ENCODE data around the gene HTR7. TPM values are rescaled to one million over a fixed set of nuclear protein-coding genes. Genes with fewer than 3 reads are reported as not detected.

HTR7 gene
- total and polyA plus RNA-seq, 2 experiments from 2014 or later: 0.23 to 1.8 TPM

DNA sequence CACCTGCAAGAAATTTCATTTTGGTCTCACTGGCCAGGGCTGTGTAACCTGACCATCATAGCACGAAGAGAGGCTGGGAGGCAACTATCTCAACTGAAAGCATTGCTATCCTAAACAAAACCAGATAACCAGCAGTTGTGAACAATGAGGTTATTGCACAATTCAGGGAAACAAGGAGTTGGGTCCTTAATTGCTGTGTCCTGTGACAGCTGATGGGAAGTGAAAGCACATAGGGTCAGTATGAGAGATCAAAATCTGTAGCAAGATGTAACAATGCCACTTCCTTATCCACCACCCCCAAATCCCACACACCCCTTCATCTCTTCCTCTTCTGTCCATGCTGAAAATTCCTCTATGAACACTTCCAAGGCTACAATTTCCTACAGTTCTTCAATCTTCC, 80.2 kb downstream of the HTR7 start:
- no peaks in the 10 kb centered on the region for H3K36me3 ChIP-seq (replicated peaks; ENCODE audit: insufficient read depth, low read depth)

DNA sequence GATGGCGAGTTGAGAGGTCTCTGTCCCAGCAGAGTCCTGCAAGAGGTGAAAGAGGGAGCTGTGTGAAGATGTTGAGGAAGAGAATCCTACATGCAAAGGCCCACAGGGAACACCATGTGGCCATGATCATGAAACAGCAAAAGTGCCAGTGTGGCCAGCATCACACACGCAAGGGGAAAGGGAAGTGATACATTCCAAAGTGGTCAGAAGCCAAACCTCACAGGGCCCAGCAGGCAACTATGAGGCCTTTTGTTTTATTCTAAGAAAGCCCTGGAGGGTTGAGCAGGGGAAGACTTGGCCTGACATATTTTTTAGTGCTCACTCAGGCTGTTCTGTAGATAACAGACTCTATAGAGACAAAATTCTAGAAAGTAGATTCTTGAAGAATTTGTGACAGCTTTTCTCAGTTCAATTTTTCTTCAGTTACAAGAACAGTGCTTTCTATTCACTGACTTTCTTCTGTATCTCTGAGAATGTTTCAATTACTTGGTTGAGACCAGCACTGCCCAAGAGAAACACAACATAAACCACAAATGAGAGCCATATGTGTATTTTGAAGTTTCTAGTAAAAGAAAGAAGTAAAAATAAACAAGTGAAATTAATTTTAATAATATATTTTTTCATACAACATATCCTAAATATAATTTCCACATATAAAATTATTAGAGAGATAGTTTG, 82.3 kb downstream of the HTR7 start:
- Histone ChIP-seq H3K4me3 (no peak overlapping the region), H3K27ac (no peak overlapping the region), H3K9me3 (ENCODE audit: low read depth) (no peaks in the 10 kb centered on the region), H3K79me2 (no peaks in the 10 kb centered on the region), H3K9me2 (replicated peaks; ENCODE audit: insufficient read depth) (no peaks in the 10 kb centered on the region), H3K27me3 (no peaks in the 10 kb centered on the region), H3K4me1 (ENCODE audit: insufficient read depth) (no peaks in the 10 kb centered on the region), H3K4me2 (no peak overlapping the region), H2AFZ (no peak overlapping the region), H3K36me3 (replicated peaks; ENCODE audit: insufficient read depth, low read depth) (no peaks in the 10 kb centered on the region), H4K20me1 (ENCODE audit: insufficient read depth, poor library complexity, severe bottlenecking) (no peaks in the 10 kb centered on the region)
- 68% methylated on average over 2 of the region's 2 CpGs for WGBS (ENCODE audit: low lambda C conversion rate, missing lambda C conversion rate)
- TF ChIP-seq, protein P1, sequence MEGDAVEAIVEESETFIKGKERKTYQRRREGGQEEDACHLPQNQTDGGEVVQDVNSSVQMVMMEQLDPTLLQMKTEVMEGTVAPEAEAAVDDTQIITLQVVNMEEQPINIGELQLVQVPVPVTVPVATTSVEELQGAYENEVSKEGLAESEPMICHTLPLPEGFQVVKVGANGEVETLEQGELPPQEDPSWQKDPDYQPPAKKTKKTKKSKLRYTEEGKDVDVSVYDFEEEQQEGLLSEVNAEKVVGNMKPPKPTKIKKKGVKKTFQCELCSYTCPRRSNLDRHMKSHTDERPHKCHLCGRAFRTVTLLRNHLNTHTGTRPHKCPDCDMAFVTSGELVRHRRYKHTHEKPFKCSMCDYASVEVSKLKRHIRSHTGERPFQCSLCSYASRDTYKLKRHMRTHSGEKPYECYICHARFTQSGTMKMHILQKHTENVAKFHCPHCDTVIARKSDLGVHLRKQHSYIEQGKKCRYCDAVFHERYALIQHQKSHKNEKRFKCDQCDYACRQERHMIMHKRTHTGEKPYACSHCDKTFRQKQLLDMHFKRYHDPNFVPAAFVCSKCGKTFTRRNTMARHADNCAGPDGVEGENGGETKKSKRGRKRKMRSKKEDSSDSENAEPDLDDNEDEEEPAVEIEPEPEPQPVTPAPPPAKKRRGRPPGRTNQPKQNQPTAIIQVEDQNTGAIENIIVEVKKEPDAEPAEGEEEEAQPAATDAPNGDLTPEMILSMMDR (IDR thresholded peaks at IDR 0.05; ENCODE audit: poor library complexity): no peak
- TF ChIP-seq EZH2 (IDR thresholded peaks at IDR 0.05; ENCODE audit: borderline replicate concordance) (no peak), EZH2phosphoT487 (IDR thresholded peaks at IDR 0.05; ENCODE audit: low read depth, severe bottlenecking, unreplicated experiment) (no peak)
- no peak for DNase-seq (ENCODE audit: low spot score)

More for the DNA sequence above, 80.2 kb downstream of the HTR7 start:
- Histone ChIP-seq H3K4me1 (ENCODE audit: insufficient read depth) (no peaks in the 10 kb centered on the region), H3K9me3 (ENCODE audit: low read depth) (no peaks in the 10 kb centered on the region), H3K79me2 (no peaks in the 10 kb centered on the region), H3K27ac (no peak overlapping the region), H3K9me2 (replicated peaks; ENCODE audit: insufficient read depth) (no peaks in the 10 kb centered on the region), H3K27me3 (no peaks in the 10 kb centered on the region), H3K4me3 (no peak overlapping the region), H4K20me1 (ENCODE audit: insufficient read depth, poor library complexity, severe bottlenecking) (no peaks in the 10 kb centered on the region), H2AFZ (no peak overlapping the region), H3K4me2 (no peak overlapping the region)
- 47% methylated on average over 1 of the region's 1 CpG for WGBS (ENCODE audit: low lambda C conversion rate, missing lambda C conversion rate)
- DNase-seq (ENCODE audit: low spot score): no peak
- TF ChIP-seq EZH2 (IDR thresholded peaks at IDR 0.05; ENCODE audit: borderline replicate concordance) (no peak), EZH2phosphoT487 (IDR thresholded peaks at IDR 0.05; ENCODE audit: low read depth, severe bottlenecking, unreplicated experiment) (no peak)
- TF ChIP-seq, protein P1 (IDR thresholded peaks at IDR 0.05; ENCODE audit: poor library complexity): no peak

DNA sequence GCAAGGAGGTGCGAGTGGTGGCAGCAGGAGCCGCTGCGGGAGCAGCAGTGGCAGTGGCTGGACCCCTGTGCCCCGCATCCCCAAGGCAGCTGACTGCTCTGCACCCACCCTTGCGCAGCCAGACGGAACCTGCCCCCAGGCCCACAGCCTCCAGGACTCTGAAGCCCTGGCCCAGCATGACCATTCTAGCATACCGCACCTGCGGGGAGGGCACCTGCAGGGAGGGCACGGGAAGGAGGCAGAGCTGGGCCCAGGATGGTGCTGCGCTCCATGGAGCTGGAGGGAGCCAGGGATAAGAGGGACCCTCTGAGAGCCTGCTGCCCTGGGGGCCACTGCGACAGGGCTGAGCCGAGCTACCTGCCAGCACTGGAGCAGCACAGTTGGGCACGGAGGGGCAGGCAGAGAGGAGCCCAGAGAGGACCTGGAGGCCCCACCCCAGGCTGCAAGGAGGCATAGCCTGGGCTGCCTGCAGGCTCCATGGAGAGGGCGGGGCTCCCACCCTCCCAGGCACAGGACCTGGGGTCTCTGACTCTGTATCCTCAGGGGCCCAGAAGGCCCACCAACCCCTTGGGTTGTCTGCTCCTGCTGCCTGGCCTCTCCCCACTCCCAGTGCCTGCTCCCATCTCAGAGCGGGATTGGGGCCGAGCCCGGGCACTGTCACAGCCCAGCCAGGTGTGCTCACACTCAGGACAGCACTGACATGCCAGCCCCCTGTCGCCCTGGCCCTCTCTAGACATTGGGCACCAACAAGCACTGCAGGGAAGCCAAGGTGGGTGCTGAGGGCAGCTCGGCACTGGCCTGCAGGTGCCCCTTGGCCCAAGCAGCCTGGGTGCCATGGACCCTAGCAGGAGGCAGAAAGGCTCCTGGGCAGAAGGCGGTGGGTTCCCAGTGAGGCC, 87.6 kb downstream of the HTR7 start:
- Histone ChIP-seq H3K4me3 (no peak overlapping the region), H3K4me1 (ENCODE audit: insufficient read depth) (no peaks in the 10 kb centered on the region), H4K20me1 (ENCODE audit: insufficient read depth, poor library complexity, severe bottlenecking) (no peaks in the 10 kb centered on the region), H3K9me2 (replicated peaks; ENCODE audit: insufficient read depth) (no peaks in the 10 kb centered on the region), H3K27me3 (no peaks in the 10 kb centered on the region), H3K9me3 (ENCODE audit: low read depth) (no peaks in the 10 kb centered on the region), H2AFZ (no peak overlapping the region), H3K4me2 (no peak overlapping the region), H3K79me2 (no peaks in the 10 kb centered on the region), H3K36me3 (replicated peaks; ENCODE audit: insufficient read depth, low read depth) (no peaks in the 10 kb centered on the region), H3K27ac (no peak overlapping the region)
- WGBS (ENCODE audit: low lambda C conversion rate, missing lambda C conversion rate): 95% methylated on average over 18 of the region's 20 CpGs
- TF ChIP-seq EZH2 (IDR thresholded peaks at IDR 0.05; ENCODE audit: borderline replicate concordance): no peak
- TF ChIP-seq, protein P1 (IDR thresholded peaks at IDR 0.05; ENCODE audit: poor library complexity): no peak
- no peak for TF ChIP-seq EZH2phosphoT487 (IDR thresholded peaks at IDR 0.05; ENCODE audit: low read depth, severe bottlenecking, unreplicated experiment)
- DNase-seq (ENCODE audit: low spot score): no peak

Data from hepatocyte (in vitro differentiated cells).